ENCODE results near the gene RERE.

RERE gene

DNA sequence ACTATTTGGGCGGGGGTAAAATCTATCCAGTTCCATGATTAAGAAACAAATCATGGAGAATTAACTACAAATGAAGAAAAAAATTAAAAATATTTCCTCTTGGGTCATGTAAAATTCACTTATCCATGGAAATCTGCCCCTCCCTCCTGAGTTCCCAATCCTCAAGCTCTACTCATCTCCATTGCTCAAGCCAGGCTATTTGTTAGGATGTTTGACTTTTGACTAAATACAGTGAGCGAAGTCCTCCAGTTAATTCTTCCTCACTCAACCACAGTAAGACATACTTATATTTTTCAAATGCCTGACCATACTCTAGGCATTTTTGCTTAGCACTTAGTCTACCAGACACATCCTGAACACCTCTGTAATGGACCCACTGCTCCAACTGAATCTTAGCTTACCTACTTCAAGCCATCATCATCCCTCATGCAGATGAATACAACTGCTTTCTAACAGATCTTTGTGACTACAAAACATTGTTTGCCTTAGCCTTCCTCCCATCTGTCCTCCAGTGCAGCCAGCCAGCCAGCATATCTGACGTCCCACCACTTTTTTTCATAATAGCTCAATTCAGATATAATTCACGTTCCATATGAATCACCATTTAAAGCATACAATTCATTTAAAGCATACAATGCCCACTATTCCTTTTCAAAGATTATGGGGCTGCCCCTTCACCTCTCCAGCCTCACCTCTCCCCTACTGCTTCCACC is 154.2 kb downstream of the RERE start:
- no peak for DNase-seq

DNA sequence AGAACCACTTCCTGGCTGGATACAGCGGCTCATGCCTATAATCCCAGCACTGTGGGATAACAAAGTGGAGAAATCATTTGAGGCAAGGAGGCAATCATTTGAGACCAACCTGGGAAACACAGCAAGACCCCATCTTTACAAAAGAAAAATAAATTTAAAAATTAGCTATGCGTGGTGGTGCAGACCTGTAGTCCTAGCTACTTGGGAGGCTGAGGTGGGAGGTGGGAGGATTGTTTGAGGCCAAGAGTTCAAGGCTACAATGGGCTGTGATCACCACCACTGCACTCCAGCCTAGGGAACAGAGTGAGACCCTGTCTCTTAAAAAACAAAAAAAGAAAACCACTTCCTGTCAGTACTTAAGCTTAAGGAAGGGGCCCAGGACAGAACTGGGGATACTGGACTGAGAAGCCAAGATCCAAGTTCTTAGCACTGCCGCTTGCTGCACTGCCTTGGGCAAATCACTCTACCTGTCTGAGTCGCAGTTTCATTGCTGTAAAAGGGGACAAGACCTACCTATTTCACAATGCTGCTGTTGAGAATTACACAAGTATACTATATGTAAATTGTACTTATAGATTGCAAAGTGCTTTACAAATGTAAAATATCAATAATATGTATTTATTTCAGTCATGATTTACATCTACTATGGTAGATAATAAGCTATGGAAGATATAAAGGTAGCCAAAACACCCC is 154.9 kb downstream of the RERE start:
- no peak for DNase-seq

DNA sequence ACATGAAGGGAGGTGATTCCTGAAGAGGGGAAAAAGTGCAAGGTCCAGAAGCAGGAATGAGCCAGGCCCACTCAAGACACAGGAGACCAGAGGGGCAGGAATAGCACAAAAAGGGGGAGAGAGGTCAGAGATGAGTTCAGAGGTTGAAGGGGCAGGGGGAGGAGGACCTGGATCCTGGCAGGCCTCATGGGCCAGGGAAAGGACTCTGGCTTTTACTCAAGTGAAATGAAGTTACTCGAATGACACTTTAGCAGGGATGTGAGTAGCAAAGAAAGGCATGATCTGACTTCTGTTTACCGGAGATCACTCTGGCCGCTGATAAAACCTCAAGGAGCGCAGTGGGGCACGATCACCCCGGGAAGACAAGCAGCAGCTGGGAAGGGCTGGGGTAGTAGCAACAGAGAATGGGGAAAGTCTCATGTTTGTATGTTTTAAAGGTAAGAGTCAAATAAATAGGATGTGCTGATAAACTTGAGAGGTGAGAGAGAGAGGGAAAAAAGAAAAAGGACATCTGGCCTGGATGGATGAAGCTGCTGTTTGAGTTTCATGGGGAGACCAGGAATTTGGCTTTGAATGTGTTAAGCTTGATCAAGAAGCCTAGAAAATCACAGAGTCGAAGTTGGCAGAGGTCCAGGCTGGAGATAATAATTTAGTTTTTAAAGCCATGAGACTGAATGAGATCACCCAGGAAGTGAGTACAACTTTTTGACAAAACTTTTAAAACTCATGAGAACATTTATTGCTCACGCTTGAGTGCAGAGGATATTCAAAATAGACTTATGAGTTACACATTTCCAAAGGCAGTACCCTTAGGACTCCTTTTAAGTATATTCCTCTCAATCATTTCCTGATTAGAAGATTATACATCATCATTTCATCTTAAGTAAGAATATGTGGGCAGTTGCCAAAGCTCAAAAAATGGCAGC is 156.0 kb downstream of the RERE start:
- DNase-seq: no peak

DNA sequence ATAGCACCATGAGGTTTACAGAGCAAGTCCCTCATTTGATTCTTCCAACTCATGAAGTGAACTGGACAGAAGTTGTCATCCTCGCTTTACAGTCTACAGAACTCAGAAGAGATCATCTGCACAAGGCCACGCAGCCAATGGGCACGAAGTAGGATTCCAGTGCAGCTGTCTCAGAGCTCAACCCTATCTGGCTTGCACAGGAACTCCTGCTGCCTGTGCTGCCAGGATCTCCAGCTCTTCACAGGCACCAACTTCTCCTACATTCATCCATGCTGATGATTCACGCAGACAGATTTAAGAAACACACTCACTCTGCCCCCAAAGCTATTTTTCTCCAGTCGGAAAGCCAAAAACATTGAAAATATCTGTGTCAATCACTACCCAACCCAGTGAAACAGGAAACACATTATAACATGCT is 157.0 kb downstream of the RERE start:
- no peak for DNase-seq

DNA sequence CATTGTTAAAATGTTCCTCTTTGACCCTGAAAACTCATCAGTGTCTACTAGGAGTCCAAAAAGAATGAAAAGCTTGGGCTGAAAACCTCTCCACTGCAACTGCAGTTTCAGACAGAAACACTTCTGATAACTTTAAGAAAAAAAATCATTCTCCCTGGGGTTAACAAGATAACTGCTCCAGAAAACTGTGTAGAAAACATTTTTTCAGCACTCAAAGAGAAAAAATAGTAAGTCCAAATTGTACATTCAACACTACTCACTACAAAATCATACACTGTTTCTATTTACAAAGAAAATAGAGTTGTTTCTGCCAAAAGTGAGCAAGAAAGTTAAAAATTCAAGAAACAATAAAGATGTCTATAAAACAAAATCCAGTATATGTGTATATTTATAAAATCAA is 157.8 kb downstream of the RERE start:
- no peak for DNase-seq

DNA sequence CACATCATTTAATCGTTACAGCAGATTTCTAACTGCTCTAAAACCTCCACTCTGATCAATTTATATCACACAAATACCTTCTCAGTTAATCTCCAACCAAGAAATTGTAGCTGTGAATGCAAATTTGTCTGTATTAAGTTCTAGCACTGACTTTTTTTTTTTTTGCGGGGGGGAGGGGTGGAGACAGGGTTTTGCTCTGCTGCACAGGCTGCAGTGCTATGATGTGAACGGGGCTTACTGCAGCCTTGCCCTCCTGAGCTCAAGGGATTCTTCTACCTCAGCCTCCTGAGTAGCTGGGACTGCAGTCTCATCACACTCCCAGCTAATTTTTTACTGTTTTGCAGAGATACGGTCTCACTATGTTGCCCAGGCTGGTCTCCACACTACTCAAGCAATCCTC is 163.6 kb downstream of the RERE start:
- DNase-seq: no peak

DNA sequence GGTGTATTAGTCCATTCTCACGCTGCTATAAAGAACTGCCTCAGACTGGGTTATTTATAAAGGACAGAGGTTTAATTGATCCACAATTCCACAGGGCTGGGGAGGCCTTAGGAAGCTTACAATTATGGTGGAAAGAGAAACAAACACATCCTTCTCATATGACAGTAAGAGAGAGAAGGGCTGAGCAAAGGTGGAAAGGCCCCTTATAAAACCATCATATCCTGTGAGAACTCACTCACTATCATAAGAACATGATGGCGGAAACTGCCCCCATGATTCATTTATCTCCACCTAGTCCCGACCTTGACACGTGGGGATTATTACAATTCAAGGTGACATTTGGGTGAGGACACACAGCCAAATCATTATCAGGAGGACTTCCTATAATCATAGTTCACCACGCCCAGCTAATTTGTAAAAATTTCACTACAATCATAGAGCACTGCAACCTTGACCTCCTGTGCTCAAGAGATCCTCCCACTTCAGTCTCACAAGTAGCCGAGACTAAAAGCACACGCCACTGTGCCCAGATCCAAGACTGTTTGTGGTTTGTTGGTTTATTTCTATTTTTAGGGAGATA is 164.9 kb downstream of the RERE start:
- no peak for DNase-seq

DNA sequence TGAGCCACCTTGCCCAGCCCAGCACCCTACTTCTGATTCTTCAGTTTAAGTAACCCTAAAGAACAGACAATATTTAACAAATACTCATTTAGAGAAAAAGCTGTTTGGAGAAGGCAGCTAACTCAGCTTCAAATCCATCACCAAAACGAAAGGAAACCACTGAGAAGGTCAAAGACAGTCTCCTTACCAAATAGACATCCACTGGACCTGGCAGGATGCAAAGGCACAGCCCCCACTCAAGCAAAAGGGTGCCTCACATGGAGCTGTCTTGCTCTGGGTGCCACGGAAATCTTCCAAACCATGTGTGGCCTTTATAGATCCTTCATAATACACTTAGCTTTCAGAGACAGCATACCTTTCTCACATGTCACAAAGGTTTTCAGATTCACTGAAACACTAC is 165.5 kb downstream of the RERE start:
- DNase-seq: no peak

DNA sequence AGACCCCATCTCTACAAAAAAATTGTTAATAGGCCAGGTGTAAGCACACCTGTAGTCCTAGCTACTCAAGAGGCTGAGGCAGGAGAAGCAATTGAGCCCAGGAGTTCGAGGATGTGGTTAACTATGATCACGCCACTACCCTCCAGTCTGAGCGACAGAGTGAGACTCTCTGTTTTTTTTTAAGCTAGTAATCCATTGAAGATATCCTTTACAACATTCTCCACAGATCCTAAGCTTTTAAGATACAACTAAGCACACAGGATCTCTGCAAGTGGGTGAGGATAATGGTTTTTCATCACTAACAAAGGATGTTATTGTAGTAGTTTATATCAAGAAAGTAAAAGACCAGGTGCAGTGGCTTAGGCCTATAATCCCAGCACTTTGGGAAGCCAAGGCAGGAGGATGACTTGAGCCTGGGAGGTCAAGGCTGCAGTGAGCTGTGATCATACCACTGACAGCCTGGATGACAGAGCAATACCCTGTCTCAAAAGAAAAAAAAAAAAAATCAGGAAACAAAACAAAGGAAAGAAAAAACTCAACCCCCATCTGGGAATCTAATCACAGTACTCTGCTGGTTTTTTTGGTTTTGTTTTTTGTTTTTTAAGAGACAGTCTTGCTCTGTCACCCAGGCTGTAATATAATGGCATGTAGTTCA is 166.1 kb downstream of the RERE start:
- DNase-seq: no peak

DNA sequence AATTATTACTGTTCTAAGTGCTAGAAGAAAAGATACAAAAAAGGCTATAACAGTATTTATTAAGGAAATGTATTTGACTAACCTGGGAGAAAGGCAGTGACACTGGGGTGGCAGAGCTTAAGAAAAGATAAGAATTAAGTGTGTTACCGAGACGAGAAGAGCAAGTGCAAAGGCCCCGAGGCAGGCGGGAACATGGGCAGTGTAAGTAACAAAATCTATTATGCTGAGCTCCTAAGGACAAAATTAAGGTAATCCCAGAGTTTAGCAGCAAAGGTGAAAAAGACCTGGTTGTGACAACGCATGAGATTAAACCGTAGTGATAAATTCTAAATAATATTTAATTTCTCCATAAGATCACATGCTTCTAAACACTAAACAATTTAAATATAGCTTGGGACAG is 167.6 kb downstream of the RERE start:
- DNase-seq: no peak

DNA sequence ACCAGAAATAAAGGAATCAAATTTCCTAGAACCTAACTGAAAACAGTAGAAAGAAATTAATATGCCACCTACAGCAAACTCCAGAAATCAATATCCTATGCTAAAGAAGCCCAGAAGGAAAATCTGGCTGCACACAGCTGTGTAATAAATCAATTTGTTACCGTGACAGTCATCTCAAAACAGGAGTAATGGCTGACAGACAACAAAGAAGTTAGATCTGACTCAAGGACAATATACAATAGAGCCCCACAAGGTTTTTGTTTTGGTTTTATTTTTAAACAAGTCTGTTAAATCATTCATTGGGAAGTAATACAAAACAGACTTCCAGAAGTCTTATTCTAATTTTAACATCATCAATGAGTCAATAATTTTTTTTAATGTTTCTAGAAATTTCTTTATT is 168.4 kb downstream of the RERE start:
- DNase-seq: no peak

DNA sequence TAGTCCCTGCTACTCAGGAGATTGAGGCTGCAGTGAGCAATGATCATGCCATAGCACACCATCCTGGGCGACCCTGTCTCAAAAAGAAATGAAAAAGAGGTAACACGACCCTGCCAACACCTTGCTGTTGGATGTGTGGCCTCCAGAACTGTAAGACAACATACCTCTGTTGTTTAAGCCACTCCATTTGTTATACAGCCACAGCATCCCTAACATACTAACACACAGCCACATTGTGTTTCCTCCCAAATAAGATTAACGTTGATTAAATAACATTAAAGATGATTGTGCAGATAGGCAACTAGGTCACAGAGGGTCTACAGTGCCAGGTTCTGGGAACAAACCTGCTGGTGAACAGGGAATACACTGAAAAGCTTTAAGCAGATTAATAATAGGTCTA is 170.4 kb downstream of the RERE start:
- no peak for DNase-seq

DNA sequence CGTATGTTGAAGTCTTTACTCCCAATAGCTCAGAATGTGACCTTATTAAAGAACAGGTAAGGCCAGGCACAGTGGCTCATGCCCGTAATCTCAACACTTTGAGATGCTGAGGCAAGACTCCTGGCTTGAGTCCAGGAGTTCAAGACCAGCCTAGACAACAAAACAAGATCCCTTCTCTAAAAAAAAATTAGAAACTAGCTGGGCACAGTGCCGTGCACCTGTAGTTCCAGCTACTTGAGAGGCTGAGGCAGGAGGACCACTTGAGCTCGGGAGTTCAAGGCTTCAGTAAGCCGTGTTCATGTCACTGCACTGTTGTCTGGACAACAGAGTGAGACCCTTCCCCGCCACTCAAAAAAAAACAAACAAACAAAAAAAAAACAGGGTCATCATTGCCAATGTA is 171.3 kb downstream of the RERE start:
- no peak for DNase-seq

DNA sequence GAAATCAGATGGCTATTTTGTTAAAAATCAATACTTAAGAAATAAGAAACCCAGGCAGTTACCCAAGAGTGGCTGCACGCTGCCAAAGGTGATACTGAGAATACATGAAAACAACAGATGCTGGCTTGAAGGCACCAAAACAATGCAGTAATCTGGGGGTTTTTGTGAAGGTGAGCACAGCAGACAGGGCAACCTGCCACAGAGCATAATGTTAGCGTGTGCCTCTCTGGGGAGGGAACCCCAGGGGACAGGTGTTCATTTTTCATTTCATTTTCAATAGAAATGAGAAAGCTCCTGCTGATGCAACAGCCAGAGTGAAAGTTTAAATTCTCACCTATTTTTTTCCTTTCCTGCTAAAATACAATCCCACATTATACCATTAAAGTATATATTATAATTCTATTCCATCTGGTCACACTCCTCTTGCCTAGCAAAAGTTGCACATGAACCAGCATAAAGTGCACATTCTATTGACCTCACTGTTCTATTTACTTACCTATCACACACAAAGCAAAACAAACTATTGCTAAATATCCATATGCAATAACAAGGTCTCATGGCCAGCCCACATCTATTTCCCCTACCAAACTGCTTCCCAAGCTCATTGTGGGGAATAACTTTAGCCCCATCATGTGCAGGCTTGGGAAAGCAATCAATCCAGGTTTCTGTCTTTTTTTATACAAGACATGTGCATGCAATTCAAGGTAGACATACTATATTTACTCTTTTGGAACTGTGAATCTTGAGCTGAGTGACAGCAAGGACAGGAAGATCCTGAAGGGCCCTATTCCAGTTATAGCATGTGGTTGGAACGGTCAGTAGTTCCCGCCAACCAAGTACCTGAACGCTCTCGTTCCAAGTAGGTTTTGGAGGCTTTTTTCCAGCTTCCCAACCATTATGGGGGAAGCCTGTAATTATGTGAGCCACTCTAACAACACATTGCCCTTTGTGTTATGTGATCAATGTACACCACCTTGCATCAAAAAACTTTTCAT is 173.6 kb downstream of the RERE start:
- no peak for DNase-seq

DNA sequence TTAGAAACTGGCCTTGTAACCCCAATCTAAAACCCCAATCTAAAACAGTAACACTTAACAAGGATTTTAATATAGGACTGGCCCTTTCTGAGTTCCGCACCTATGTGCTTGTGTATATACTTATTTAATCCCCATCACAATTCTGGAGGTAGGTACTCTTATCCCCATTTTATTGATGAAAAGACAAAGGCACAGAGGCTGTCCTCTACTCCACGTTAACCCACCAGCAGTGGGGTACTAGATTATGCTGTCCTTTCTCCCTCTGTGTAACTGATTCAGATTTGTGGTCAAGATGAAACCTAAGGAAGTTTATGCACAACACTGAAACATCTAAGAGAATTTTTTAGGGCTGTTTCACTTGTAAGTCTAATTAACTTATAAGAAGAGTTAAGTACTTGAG is 175.3 kb downstream of the RERE start:
- no peak for DNase-seq

DNA sequence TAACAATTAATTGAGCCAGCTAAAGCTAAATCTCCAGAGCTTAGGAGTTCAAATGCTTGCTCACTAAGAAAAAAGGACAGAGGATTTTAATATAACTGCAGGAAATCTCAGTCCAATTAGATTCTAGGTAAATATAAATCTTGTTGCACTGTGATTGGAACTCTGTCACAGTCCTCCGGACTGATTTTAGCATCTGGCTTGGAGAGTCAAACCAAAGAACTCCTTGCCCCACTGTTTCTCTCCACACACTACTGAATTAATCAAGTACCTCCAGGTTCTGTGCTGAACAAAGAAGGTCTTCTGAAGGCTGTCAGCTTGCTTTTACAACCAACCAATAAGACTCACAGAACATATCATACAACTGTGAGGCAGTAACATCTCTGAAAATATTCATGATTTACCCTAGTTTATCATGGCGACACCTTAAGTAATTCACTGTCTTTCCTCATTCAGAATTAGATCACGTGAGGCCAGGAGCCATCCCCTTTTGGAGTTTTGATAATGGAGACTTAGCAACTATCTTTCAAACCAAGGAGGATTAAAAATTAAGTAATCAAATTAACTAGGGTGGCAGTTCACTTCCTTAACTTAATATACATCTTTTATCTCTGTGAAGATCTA is 176.0 kb downstream of the RERE start:
- no peak for DNase-seq

DNA sequence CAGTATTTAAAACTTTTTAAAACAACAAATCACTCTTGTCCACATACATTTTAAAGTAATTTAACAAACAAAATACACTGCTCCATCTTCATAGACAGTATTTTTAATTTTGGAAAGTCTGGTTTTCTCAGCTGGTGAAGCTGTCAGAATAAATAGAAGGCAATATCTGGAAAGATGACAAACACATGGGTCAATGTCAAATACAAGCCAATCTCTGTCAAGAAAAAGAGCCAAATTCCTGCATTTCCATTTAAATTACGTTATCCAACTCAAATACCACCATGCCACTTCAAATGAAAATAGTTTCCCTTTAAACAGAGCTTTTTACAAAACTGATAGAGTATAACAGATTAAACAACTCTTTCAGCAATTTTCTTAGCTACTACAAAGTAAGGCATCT is 176.5 kb downstream of the RERE start:
- DNase-seq: no peak

DNA sequence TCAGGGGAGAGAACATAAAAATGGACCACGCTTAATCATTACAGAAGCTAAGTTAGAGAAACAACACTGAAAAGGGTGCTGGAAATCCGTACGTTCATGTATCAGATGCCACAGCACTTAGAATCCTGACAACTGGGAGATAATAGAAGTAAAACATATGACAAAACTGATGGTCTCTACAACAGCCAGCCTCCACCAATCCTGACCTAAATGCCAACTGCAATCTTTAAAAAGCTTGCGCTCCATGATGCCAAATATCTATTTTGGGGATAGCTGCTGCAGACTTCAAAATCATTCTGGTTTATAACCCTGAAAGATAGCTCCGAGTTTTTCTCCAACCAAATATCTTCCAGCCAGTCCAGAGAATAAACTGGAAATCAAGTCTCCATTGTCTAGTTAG is 178.3 kb downstream of the RERE start:
- DNase-seq: no peak

DNA sequence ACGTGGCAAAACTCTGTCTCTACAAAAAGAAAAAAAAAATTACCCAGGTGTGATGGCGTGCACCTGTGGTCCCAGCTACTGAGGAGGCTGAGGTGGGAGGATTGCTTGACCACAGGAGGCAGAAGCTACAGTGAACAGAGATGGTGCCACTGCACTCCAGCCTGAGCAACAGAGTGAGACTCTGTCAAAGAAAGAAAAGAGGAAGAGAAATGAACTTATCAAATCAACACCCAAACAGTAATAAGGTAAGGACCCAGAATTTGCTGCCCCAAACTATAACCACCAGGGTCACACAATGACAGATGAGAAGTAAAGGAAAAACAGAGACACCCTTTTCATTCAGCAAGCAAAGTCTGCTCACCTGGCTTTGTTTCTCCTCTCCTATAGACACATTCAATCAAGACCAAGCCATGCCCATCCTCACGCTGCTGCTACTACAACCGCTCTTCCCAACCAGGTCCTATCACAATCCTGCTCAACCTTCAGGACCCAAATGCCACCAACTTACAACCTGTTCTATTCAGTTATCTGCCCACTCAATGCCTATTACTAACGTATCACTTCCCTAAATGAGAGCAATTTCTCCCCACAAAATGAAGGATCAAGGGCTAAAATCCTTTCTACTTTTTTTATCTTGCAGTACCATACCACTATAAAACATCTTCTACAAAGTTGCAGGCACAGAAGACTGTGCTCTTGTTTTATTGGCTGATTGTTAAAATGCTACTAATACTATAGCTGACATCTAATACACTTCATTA is 183.5 kb downstream of the RERE start:
- DNase-seq: no peak

DNA sequence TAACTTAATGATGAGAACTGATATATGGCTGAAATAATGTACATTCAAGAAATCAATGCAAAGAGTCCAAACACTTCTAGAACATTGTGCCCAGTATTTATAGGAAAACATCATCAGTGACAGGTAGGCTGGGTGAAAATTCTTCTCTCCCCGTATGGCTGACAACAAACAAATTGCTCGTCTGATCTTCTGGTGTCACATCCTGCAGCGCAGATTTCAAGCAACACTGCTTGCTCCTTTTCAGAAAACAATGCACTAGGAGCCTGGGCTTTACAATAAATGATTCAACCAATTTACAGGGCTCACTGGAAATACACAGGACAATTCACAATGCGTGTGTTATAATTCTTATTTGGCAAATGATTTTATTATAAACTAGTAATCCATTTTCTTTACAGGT is 185.3 kb downstream of the RERE start:
- no peak for DNase-seq
